NCI-H226 (cell line): ENCODE data around the gene HDGF.

Source experiments
- DNase-seq: peaks from one replicate; pipeline ENCODE4 v3.0.0-alpha.2; 2015

HDGF gene

DNA sequence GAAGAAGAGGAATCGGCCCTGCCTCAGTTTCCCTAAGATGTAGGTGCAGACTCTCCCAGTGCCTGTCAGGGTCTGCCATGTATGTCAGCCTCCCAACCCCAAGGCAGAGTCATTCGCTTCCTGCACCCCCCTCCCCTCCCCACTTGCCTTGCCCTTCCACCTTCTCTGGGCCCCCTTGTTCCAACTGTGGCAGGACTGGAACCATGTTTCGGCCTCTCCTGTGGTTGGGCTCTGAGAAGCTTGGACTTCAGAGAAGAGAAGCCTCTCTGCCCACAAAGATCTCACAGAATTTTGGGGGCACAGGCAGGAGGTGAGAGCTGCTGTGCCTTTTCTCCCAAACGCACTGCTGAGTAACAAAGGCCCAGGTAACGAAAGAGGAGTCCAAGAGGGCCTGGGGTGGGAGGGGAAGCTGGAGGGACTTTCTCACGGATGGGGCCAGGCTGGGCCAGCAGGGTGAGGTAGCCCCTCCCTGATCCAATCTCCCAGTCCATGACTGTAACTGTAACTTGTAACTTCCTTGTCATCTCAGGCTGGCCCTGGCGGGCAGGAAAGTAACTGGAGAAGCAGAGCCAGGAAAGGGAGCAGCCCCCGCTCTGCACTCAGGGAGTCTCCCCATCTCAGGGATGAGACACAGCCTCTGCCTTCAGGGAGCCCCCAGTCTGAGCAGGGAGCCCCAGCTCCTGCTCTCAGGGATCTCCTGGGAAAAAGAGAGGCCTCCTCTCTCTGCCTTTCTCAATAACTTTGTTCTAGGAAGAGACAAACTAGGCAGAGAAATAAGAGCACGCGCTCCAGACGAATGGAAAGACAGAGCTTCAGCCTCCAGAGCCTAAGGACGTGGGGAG lies 57.4 kb downstream of the HDGF start:
- no peak for DNase-seq

DNA sequence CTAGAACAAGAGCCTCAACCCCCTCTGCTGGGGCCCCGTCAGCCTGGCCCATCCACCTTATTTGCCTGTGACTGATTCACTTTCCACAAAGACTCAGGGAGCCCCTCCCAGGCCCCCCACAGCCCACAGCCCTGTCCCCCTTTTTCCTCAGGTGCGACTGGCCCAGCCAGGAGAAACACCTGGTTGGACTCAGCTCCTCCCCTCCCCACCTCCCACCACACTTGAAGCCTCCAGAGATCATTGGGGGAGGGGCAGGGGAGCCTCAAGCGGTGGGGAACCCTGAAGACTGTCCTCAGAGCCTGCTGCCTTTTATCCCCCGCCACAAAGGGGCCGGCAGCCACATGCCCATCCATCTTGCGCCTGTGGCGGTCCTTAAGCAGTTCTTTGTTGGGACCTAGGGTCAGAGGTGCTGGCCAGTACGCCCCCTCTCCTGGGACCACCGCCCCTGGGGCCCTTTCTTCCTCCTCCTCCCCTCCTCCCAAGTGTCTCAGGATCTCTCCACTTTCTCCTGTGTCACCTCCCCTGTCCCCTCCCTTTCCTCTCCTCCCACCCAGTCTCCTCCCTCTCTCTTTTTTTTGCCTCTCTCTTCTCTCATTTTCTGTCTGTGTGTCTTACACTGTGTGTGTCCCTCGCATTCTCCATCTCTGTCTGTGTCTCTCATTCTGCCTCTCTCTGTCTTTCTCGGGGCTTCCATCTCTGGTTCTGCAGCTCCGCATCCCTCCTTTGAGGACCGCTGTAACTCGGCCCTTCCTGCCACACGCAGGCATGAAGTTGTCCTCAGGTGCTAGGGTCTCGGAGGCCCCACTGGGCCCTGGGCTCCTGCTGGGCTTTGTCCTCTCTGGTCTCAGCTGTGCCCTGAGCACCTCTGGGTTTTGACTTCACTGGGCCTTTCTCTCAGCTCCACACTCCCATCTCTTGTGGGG lies 58.3 kb downstream of the HDGF start:
- no peak for DNase-seq

DNA sequence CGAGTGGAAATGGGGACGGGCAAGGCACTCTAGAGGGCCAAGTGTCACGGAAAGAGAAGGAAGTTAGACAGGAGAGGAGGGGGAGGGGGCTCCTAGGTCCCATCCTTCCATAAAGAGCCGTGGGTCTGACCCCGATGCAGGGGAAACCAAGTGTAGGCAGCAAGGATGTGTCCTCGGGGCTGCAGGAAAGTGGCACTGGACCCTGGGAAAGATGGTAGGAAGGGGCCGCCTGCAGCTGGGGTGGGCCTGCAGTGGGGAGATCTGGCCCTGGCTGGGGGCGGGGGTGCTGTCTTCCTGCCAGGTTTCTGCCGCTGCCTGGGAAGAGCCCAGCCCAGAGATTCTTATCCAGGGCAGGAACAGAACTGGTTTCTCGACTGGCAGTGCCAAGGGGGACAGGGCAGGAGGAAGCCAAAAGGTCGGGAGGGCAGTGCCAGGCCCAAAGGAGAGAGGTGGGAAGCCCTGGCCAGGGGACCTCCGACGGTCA lies 59.0 kb downstream of the HDGF start:
- DNase-seq: no peak
